ENCODE results near the gene SPECC1. TPM values are rescaled to one million over a fixed set of nuclear protein-coding genes. Genes with fewer than 3 reads are reported as not detected.
A peak's percentile ranks its signal among the peaks of the same experiment; 100 is the strongest.

SPECC1 gene
- total and polyA plus RNA-seq, 2 of the 13 experiments (the other 11 are each of a cell fraction or from before 2014, with no cell fraction given) = 2.3 to 6.9 TPM

- TF ChIP-seq ZNF646 (CRISPR knock-in tag; IDR thresholded peaks at IDR 0.05) (no peak), SNAPC2 (CRISPR knock-in tag; IDR thresholded peaks at IDR 0.05) (no peak), TSC22D2 (CRISPR knock-in tag; IDR thresholded peaks at IDR 0.05; ENCODE audit: borderline replicate concordance) (no peak), ZNF343 (CRISPR knock-in tag; IDR thresholded peaks at IDR 0.05) (no peak), ZNF253 (CRISPR knock-in tag; IDR thresholded peaks at IDR 0.05; ENCODE audit: borderline replicate concordance) (no peak)
These were observed 160.9 kb downstream of the SPECC1 start (continued) for GRCh38 chr17:20170085-20170484.

- Histone ChIP-seq H3K4me3 (replicated peaks in 1 of 3; ENCODE audit: insufficient read depth in 1 of 3, low read depth in 2 of 3, low read length in 3 of 3) (no peak overlapping the region), H3K27me3 (ENCODE audit: control insufficient read depth in 1 of 2, insufficient read depth in 2 of 2, low read length in 2 of 2) (no peaks in the 10 kb centered on the region), H3K27ac (ENCODE audit: extremely low read length, insufficient read depth, low read length) (no peak overlapping the region), H3K4me2 (ENCODE audit: low read depth, low read length) (no peak overlapping the region), H3K9me3 (ENCODE audit: low read length) (no peaks in the 10 kb centered on the region), H2AFZ (ENCODE audit: low read length) (no peak overlapping the region), H3K9ac (ENCODE audit: insufficient read depth, low read depth, low read length) (no peak overlapping the region), H3K4me1 (ENCODE audit: insufficient read depth, low read length) (peaks cover 24% of the 10 kb centered on the region), H3K79me2 (ENCODE audit: insufficient read depth, low read length) (no peaks in the 10 kb centered on the region), H3K36me3 (replicated peaks in 1 of 2; ENCODE audit: control insufficient read depth in 1 of 2, insufficient read depth in 2 of 2, low read length in 2 of 2) (no peaks in the 10 kb centered on the region), H4K20me1 (ENCODE audit: insufficient read depth, low read length) (no peaks in the 10 kb centered on the region)
- in situ Hi-C loops (cut with HindIII; ENCODE audit: extremely low pct_ligation_motif_present, low pct_unique_long_range_greater_than_20kb) (no loop called here), intact Hi-C loops (cut with micrococcal nuclease; ENCODE audit: unreplicated experiment) (no loop called here)
- ATAC-seq (no peak), FAIRE-seq (no peak), DNase-seq (ENCODE audit: low spot score) (peak; percentile 27)
- BruUV-seq (replicated peaks) = no TSS peak
- POLR2A ChIA-PET = no interaction called here
- CTCF ChIA-PET (ENCODE audit: low intra/inter-chr PET ratio, low total read pairs) = no interaction called here
- no CpG with 5 or more reads among the region's 2 CpGs for WGBS (ENCODE audit: low lambda C conversion rate)
- TF ChIP-seq MEF2D (CRISPR knock-in tag; IDR thresholded peaks at IDR 0.05) (no peak), PCBP1 (IDR thresholded peaks at IDR 0.05; ENCODE audit: borderline replicate concordance, low read depth, low read length) (no peak), ZNF276 (CRISPR knock-in tag; IDR thresholded peaks at IDR 0.05; ENCODE audit: low read depth) (no peak)
These were observed 162.7 kb downstream of the SPECC1 start for GRCh38 chr17:20171741-20172365.
